Smooth muscle cell (in vitro differentiated cells): ENCODE measurements around the gene RNPEP. TPM values are rescaled to one million over a fixed set of nuclear protein-coding genes. Genes with fewer than 3 reads are reported as not detected.
A peak's percentile ranks its signal among the peaks of the same experiment; 100 is the strongest.

Source experiments
- DNase-seq: peaks from one replicate; lab custom pipeline; 2025; ENCODE audit not compliant: unreplicated experiment; lab: John Stamatoyannopoulos, UW
- H2AFZ ChIP-seq: fragments of 200-600 bp; sonication (generic); 2 replicates; pipeline ENCODE4 v1.6.0; 2016; ENCODE audit warnings: antibody characterized with exemption, low read depth, mild to moderate bottlenecking
- H3F3A ChIP-seq: fragments of 200-600 bp; sonication (generic); 2 replicates; pipeline ENCODE4 v1.6.0; 2017; ENCODE audit warnings: antibody characterized with exemption, low read depth
- H3K27ac ChIP-seq: fragments of 200-600 bp; sonication (generic); 2 replicates; pipeline ENCODE4 v1.5.1; 2016; ENCODE audit warnings: low read depth, mild to moderate bottlenecking
- H3K27me3 ChIP-seq: fragments of 200-600 bp; sonication (generic); 2 replicates; pipeline ENCODE4 v1.6.1; 2016; ENCODE audit warnings: low read depth, mild to moderate bottlenecking
- H3K36me3 ChIP-seq: fragments of 200-600 bp; sonication (generic); 2 replicates; pipeline ENCODE4 v1.5.1; 2016; ENCODE audit warnings: low read depth
- H3K4me1 ChIP-seq: fragments of 200-600 bp; sonication (generic); 2 replicates; pipeline ENCODE4 v1.5.1; 2016; ENCODE audit warnings: low read depth
- H3K4me2 ChIP-seq: fragments of 200-600 bp; sonication (generic); 2 replicates; pipeline ENCODE4 v1.6.0; 2016; ENCODE audit warnings: mild to moderate bottlenecking
- H3K4me3 ChIP-seq: fragments of 200-600 bp; sonication (generic); 2 replicates; pipeline ENCODE4 v1.5.1; 2016; ENCODE audit warnings: mild to moderate bottlenecking
- H3K79me2 ChIP-seq: fragments of 200-600 bp; sonication (generic); 2 replicates; pipeline ENCODE4 v1.6.0; 2016; ENCODE audit warnings: low read depth, mild to moderate bottlenecking
- H3K9ac ChIP-seq: fragments of 200-600 bp; sonication (generic); 2 replicates; pipeline ENCODE4 v1.6.0; 2016; ENCODE audit warnings: low read depth
- H3K9me3 ChIP-seq: fragments of 200-600 bp; sonication (generic); replicated peaks from 2 replicates; pipeline ENCODE4 v1.5.1; 2016; ENCODE audit warnings: low read depth
- H4K20me1 ChIP-seq: fragments of 200-600 bp; sonication (generic); 2 replicates; pipeline ENCODE4 v1.6.0; 2016; ENCODE audit warnings: low read depth
- WGBS: methylation state at CpG from one replicate; pipeline ENCODE4 v1.1.7; 2016; ENCODE audit warnings: low lambda C conversion rate; 5-methylcytosine and 5-hydroxymethylcytosine counted together
- polyA plus RNA-seq: library from polyadenylated mRNA; unstranded; fragments of >200 nt; fragmentation: Nextera tagmentation; extraction: Ambion mirVana; gene quantifications from 2 replicates; pipeline ENCODE4 v1.2.1, GENCODE V29; 2016
- total RNA-seq: library from RNA; depleted of rRNA; stranded (reverse); fragments of >200 nt; gene quantifications from 2 replicates; pipeline ENCODE4 v1.2.3, GENCODE V29; 2014
- TF ChIP-seq, protein P1 (sequence below): fragments of 200-600 bp; sonication (generic); IDR thresholded peaks from 2 replicates; pipeline ENCODE4 v1.5.1; 2017; ENCODE audit warnings: borderline replicate concordance, mild to moderate bottlenecking, antibody characterized with exemption; ENCODE audit not compliant: insufficient read depth, poor library complexity, severe bottlenecking

The RNPEP gene
- total and polyA plus RNA-seq, 2 experiments from 2014 or later: 53.4 to 59.0 TPM

DNA sequence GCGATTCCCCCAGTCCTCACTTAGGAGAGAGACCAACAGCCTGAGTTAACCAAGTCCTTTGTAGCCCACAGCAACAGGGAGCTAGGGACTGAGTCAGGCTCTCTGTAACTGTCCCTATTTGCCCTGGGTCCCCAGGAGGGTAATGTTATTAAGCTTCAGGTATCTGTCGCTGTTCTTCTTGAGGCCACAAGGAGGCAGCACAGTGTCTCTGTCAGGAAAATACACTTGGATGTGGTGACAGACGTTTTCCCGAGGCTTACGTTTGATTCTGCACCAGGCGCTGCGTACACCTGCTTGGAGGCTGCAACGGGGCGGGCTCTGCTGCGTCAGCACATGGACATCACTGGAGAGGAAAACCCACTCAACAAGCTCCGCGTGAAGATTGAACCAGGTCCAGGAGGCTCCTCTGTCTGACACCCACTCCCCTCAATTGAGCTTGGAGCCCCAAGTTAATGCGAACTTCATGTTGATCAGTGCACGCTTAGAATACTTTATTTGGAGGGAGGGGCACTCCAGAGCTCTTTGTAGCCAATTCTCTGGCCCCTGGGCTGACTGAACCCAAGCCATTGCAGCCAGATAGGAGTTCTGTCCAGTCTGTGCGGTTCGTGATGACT, 17.3 kb downstream of the RNPEP start:
- Histone ChIP-seq H3K36me3 (no peaks in the 10 kb centered on the region), H3K4me2 (no peak overlapping the region)
- WGBS: 74% methylated on average over 16 of the region's 16 CpGs

DNA sequence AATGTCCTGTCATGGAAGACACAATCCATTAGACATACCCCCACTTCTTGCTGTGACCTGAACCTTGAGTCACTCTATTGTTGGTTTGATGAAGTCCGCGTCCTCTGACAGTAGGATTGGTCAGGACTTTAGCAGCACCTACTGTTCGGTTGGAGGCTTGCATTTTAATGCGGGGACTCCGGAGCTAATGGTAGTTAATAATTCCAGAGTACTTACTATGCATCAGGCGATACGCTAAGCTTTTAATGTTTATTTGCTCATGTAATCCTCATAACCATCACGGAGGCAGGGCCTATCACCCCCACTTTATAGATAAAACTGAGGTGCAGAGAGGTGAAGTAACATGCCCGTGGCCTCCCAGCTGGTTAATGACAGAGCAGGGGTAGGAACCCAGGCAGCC, 20.1 kb downstream of the RNPEP start:
- H4K20me1 ChIP-seq: no peaks in the 10 kb centered on the region
- H3K27ac ChIP-seq: no peak overlapping the region
- no peaks in the 10 kb centered on the region for H3K27me3 ChIP-seq
- H3K9ac ChIP-seq: no peak overlapping the region
- no peaks in the 10 kb centered on the region for H3K4me1 ChIP-seq
- no peak for DNase-seq
- no peak overlapping the region for H3K4me2 ChIP-seq
- TF ChIP-seq, protein P1, sequence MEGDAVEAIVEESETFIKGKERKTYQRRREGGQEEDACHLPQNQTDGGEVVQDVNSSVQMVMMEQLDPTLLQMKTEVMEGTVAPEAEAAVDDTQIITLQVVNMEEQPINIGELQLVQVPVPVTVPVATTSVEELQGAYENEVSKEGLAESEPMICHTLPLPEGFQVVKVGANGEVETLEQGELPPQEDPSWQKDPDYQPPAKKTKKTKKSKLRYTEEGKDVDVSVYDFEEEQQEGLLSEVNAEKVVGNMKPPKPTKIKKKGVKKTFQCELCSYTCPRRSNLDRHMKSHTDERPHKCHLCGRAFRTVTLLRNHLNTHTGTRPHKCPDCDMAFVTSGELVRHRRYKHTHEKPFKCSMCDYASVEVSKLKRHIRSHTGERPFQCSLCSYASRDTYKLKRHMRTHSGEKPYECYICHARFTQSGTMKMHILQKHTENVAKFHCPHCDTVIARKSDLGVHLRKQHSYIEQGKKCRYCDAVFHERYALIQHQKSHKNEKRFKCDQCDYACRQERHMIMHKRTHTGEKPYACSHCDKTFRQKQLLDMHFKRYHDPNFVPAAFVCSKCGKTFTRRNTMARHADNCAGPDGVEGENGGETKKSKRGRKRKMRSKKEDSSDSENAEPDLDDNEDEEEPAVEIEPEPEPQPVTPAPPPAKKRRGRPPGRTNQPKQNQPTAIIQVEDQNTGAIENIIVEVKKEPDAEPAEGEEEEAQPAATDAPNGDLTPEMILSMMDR: no peak
- 91% methylated on average over 9 of the region's 9 CpGs for WGBS
- H3K9me3 ChIP-seq: no peaks in the 10 kb centered on the region
- H2AFZ ChIP-seq: no peak overlapping the region
- no peaks in the 10 kb centered on the region for H3K36me3 ChIP-seq
- H3K4me3 ChIP-seq: no peak overlapping the region
- H3K79me2 ChIP-seq: no peaks in the 10 kb centered on the region
- peaks cover 7% of the 10 kb centered on the region for H3F3A ChIP-seq

More for the DNA sequence above, 17.3 kb downstream of the RNPEP start:
- no peaks in the 10 kb centered on the region for H3K27me3 ChIP-seq
- no peaks in the 10 kb centered on the region for H3K79me2 ChIP-seq
- H3K9ac ChIP-seq: no peak overlapping the region
- H3F3A ChIP-seq: no peaks in the 10 kb centered on the region
- no peak for DNase-seq
- H3K27ac ChIP-seq: no peak overlapping the region
- H3K4me1 ChIP-seq: no peaks in the 10 kb centered on the region
- H2AFZ ChIP-seq: no peak overlapping the region
- H3K4me3 ChIP-seq: no peak overlapping the region
- TF ChIP-seq, protein P1: peak; percentile 64
- H4K20me1 ChIP-seq: no peaks in the 10 kb centered on the region
- H3K9me3 ChIP-seq: no peaks in the 10 kb centered on the region

DNA sequence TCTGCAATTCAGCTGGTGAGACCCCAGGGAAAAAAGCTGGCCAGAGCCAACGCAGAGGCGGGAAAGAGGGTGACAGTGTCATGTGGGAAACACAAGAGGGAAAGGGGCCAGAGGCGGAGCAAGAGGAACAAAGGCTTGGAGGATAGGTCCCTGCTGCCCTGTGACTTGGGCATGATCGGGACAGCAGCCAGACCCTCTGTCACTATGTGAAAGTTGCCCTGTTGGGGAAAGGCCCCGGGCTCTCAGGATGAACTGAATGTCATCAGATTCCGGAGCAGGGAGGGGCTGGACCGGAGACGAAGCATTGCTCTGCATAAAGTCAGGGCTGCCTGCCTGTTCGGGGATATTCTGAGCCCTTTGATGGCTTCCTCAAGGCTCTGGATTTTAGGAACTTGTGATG, 22.3 kb downstream of the RNPEP start:
- H3K79me2 ChIP-seq: no peaks in the 10 kb centered on the region
- WGBS: 74% methylated on average over 9 of the region's 9 CpGs
- DNase-seq: no peak

More for the DNA sequence above, 22.3 kb downstream of the RNPEP start:
- Histone ChIP-seq H4K20me1 (no peaks in the 10 kb centered on the region), H3K27ac (no peak overlapping the region), H3K27me3 (no peaks in the 10 kb centered on the region), H3K36me3 (no peaks in the 10 kb centered on the region), H3K4me1 (no peaks in the 10 kb centered on the region), H3K9ac (no peak overlapping the region), H3K4me3 (no peak overlapping the region), H2AFZ (no peak overlapping the region), H3K9me3 (no peaks in the 10 kb centered on the region), H3F3A (peaks cover 7% of the 10 kb centered on the region), H3K4me2 (no peak overlapping the region)
- TF ChIP-seq, protein P1: no peak
